OCI-LY1 (cell line): ENCODE data around the gene FOXK1.
"Not testable (repeated sequence)": the region's sequence is repeated elsewhere in the genome, so short reads cannot be mapped to it uniquely, and the experiment has no call there.

ENCODE experiments used
- CTCF ChIP-seq: fragments of 200-600 bp; sonication (generic), shearing (Covaris generic); IDR thresholded peaks from 2 replicates; pipeline ENCODE4 v1.5.1; 2017; ENCODE audit warnings: mild to moderate bottlenecking, antibody characterized with exemption, low read length, moderate library complexity, mixed read lengths
- EZH2 ChIP-seq: fragments of 200-600 bp; sonication (generic), shearing (Covaris generic); IDR thresholded peaks from 2 replicates; pipeline ENCODE4 v1.8.0; 2017; ENCODE audit warnings: borderline replicate concordance, mixed run types, mild to moderate bottlenecking, antibody characterized with exemption, low read length, moderate library complexity, mixed read lengths

- TF ChIP-seq EZH2, CTCF: not testable (repeated sequence)
These were observed 39.0 kb upstream of the FOXK1 start for GRCh38 chr7:4643204-4643471.
